ENCODE data around the gene HMGN1.

- TF ChIP-seq CTCF (IDR thresholded peaks at IDR 0.05) (no peak), POLR2A (IDR thresholded peaks at IDR 0.05) (no peak)
Observed at GRCh38 chr21:39348040-39348354, 891 bp downstream of the HMGN1 start.

Data from right lobe of liver (tissue), 4 donors.